ENCODE measurements around the gene DNMT3B.

Gene DNMT3B

DNA sequence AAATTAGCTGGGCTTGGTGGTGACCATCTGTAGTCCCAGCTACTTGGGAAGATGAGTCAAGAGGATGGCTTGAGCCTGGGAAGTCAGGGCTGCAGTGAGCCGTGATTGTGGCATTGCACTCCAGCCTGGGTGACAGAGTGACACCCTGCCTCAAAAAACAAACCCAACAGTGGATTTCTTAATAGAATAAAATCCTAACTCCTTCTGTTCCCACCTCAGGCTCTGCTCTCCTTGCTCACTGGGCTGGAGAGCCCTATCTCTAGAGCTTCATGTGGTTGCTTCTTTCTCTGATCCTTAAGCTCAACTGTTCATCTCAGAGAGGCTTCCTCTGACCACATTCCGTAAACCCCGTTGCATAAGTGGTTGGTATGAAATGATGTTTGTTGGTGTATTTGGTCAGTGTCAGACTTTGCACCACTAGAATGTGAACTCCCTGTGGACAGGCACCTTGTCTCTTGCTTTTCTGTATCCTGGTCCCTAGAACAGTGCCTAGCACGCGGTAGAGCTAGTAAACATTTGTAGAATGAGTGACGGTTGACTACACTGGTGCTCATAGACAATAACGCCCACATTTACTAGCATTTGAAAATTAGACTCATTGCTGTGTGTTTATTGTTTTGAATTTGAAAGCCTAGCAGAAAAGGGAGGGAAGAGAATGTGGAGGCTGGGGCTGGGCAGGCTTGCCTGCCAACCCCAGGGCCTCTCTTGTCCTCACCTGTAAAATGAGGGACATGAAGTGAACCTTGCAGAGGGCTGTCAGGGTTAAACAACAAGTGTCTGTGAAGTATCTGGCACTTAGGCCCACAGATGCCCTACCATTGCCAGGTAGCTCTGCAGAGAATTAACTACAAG is 61.8 kb downstream of the DNMT3B start:
- DNase-seq (ENCODE audit: low read depth), result no peak
- TF ChIP-seq, protein P1, sequence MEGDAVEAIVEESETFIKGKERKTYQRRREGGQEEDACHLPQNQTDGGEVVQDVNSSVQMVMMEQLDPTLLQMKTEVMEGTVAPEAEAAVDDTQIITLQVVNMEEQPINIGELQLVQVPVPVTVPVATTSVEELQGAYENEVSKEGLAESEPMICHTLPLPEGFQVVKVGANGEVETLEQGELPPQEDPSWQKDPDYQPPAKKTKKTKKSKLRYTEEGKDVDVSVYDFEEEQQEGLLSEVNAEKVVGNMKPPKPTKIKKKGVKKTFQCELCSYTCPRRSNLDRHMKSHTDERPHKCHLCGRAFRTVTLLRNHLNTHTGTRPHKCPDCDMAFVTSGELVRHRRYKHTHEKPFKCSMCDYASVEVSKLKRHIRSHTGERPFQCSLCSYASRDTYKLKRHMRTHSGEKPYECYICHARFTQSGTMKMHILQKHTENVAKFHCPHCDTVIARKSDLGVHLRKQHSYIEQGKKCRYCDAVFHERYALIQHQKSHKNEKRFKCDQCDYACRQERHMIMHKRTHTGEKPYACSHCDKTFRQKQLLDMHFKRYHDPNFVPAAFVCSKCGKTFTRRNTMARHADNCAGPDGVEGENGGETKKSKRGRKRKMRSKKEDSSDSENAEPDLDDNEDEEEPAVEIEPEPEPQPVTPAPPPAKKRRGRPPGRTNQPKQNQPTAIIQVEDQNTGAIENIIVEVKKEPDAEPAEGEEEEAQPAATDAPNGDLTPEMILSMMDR (IDR thresholded peaks at IDR 0.05; ENCODE audit: control insufficient read depth, extremely low read depth, insufficient read depth), result no peak
- H3K4me3 ChIP-seq (ENCODE audit: low read depth, low read length), result no peak overlapping the region

DNA sequence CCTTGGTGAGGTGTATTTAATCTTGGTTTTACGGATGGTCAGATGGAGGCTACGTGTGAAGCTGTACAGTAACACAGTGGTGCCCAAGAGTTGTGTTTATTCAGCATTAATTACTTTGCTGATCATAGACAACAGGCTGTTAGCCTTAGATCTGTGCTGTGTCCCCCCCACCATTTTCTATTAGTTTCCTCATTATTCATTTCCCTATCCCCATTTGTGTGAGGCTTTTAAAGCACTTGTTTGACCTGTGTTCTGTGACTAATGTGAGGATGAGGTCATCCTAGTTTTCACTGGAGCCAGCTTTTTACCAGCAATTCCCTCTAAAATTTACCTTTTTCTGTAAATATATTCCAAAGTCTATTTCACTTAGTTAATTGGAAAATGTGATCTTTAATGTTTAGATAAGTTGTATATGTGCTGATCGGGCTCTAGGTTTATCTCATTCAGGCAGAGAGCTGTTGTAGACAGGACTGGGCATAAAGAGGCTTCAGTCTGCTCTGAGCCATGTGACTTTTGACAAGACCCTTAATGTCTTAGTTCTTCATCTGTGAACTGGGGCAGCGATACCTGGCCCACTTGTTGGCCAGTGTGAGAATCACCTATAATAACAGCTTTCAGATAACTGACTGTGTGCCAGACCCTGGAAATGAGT is 66.0 kb downstream of the DNMT3B start:
- TF ChIP-seq, protein P1 (IDR thresholded peaks at IDR 0.05; ENCODE audit: control insufficient read depth, extremely low read depth, insufficient read depth), result no peak
- no peak for DNase-seq (ENCODE audit: low read depth)
- H3K4me3 ChIP-seq (ENCODE audit: low read depth, low read length), result no peak overlapping the region

DNA sequence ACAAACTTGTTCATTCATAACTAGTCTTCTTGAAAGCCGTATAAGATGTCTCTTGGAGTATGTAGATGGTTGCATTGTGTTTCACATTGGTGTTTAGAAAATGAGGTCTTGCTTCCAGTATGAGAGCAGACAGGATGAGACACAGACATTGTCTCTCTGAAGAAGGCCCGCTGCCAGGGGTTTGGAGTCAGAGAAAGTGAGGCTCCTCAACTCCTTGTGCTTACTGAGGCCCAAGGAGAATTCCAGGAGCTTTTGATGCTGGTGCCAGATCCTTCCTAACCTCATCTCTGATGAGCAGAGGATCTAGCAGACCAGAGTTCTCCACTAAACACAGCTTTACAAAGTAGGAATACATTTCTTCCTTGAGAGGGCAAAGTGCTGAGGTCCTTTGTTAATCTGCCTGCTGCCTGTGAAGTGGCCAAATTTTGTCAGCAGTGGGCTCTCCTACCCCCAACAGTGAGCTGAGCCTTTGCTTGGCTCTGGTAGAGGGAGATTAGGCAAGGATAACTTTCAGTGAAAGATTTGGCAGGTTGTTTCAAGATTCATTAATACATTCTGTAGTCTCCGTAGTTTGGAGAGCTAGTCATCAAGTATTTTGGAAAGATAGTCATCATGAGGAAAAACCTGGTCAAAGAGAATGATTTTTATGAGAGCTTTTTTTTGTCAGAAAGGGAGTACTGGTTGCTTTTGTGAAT is 67.3 kb downstream of the DNMT3B start:
- H3K4me3 ChIP-seq (ENCODE audit: low read depth, low read length), result no peak overlapping the region
- TF ChIP-seq, protein P1 (IDR thresholded peaks at IDR 0.05; ENCODE audit: control insufficient read depth, extremely low read depth, insufficient read depth), result no peak
- DNase-seq (ENCODE audit: low read depth), result no peak

DNA sequence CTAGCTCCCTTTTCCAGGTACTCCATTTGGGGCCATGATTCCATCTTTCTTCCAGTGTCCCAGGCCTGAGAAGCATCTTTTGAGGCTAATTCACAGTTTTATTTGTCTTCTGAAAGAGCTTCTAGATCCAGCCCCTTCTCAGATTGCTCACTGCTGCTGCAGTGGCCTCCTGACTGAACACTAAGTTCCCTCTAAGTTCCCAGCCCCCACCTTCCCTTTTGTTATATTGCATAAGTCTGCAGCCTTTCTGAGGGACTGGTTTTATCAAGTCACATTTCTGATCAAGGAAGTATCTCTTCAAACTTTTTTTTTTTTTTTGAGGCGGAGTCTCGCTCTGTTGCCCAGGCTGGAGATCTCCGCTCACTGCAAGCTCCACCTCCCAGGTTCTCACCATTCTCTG is 68.3 kb downstream of the DNMT3B start:
- TF ChIP-seq, protein P1 (IDR thresholded peaks at IDR 0.05; ENCODE audit: control insufficient read depth, extremely low read depth, insufficient read depth), result no peak
- DNase-seq (ENCODE audit: low read depth), result no peak
- no peak overlapping the region for H3K4me3 ChIP-seq (ENCODE audit: low read depth, low read length)

DNA sequence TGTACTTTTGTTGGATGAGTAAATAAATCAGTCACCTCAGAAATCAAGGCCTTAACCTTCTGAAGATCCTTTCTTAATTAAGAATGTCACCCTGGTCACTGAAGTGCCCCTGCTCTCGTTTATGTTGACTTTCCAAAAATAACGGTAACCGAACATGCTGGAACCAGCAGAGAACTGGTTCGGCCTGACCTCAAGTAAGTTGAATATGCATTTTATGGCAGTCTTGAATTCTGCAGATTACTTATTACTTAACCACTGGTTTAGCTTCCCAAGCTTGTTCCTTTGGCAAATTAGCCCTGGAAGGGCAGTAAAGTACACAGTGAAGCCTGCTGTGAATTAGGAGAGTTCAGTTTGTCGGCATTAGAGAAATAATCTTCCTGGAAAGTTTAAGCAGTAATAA is 69.8 kb downstream of the DNMT3B start:
- no peak overlapping the region for H3K4me3 ChIP-seq (ENCODE audit: low read depth, low read length)
- DNase-seq (ENCODE audit: low read depth), result no peak
- TF ChIP-seq, protein P1 (IDR thresholded peaks at IDR 0.05; ENCODE audit: control insufficient read depth, extremely low read depth, insufficient read depth), result no peak

DNA sequence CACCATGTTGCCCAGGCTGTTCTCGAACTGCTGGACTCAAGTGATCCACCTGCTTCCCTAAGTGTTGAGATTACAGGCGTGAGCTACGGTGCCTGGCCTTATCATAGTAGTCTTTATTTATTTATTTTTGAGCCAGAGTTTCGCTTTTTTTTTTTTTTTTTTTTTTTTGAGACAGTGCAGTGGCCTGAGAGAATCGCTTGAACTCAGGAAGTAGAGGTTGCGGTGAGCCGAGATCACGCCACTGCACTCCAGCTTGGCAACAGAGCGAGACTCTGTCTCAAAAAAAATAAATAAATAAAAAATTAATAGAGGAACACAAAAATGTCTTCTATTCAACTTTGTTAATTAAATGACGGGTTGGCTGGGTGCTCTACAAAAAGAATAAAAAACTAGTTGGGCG is 70.5 kb downstream of the DNMT3B start:
- TF ChIP-seq, protein P1 (IDR thresholded peaks at IDR 0.05; ENCODE audit: control insufficient read depth, extremely low read depth, insufficient read depth), result no peak
- DNase-seq (ENCODE audit: low read depth), result no peak
- H3K4me3 ChIP-seq (ENCODE audit: low read depth, low read length), result no peak overlapping the region
